Activated B cell treated with CpG ODN at 0.5 μM for 24 hours (primary cell): ENCODE data around the gene ARHGEF28. TPM values are rescaled to one million over a fixed set of nuclear protein-coding genes. Genes with fewer than 3 reads are reported as not detected.

Experiments used
- ATAC-seq: fragments of 200-7000 bp; cut with Tn5 transposase; one replicate; pipeline ENCODE4 v1.10.0; 2021; ENCODE audit warnings: low read depth, mild to moderate bottlenecking, moderate library complexity
- CTCF ChIA-PET: fragments of 350-600 bp; sonication (Branson Sonifier 250); formaldehyde crosslinking; loops from one replicate; lab custom pipeline; 2021; ENCODE audit warnings: antibody characterized with exemption; lab: Charles Lee
- POLR2A ChIA-PET: fragments of 350-600 bp; sonication (Branson Sonifier 250); formaldehyde crosslinking; loops from one replicate; lab custom pipeline; 2021; ENCODE audit warnings: antibody characterized with exemption; lab: Charles Lee
- DNase-seq: peaks from one replicate; pipeline ENCODE4 v3.0.0; 2022
- H3K27ac Mint-ChIP-seq: one replicate; pipeline ENCODE4 v1.8.0; 2020; ENCODE audit warnings: mixed read lengths
- H3K27me3 Mint-ChIP-seq: one replicate; pipeline ENCODE4 v1.8.0; 2021; ENCODE audit warnings: mixed read lengths
- H3K36me3 Mint-ChIP-seq: one replicate; pipeline ENCODE4 v1.8.0; 2021; ENCODE audit warnings: low read depth, mixed read lengths
- H3K4me1 Mint-ChIP-seq: one replicate; pipeline ENCODE4 v1.8.0; 2021; ENCODE audit warnings: mixed read lengths
- H3K4me3 Mint-ChIP-seq: one replicate; pipeline ENCODE4 v1.8.0; 2020; ENCODE audit warnings: mild to moderate bottlenecking, mixed read lengths
- H3K9me3 Mint-ChIP-seq: one replicate; pipeline ENCODE4 v1.8.0; 2020; ENCODE audit warnings: mixed read lengths
- intact Hi-C: fragments of 100-400 bp; cut with micrococcal nuclease; formaldehyde crosslinking; loops from one replicate; pipeline ENCODE4 v1.15.1; 2024
- total RNA-seq: library from RNA; stranded (reverse); gene quantifications from 2 replicates; pipeline ENCODE4 v1.2.3, GENCODE V29; 2022
- TF ChIP-seq, protein P1 (sequence below): fragments of 200-600 bp; IDR thresholded peaks from one replicate; pipeline ENCODE4 v1.8.0; 2022; ENCODE audit warnings: antibody characterized with exemption, mild to moderate bottlenecking

The ARHGEF28 gene
- total RNA-seq, 1 donor from 2014 or later, result not detected

GRCh38 chr5:73605223-73606087 lies 20.5 kb upstream of the ARHGEF28 start:
- no peaks in the 10 kb centered on the region for H3K36me3 Mint-ChIP-seq
- ChIA-PET CTCF (no interaction called here), POLR2A (no interaction called here)
- no peak overlapping the region for H3K27ac Mint-ChIP-seq
- DNase-seq (no peak), ATAC-seq (no peak)
- H3K4me1 Mint-ChIP-seq, result no peaks in the 10 kb centered on the region
- TF ChIP-seq, protein P1, sequence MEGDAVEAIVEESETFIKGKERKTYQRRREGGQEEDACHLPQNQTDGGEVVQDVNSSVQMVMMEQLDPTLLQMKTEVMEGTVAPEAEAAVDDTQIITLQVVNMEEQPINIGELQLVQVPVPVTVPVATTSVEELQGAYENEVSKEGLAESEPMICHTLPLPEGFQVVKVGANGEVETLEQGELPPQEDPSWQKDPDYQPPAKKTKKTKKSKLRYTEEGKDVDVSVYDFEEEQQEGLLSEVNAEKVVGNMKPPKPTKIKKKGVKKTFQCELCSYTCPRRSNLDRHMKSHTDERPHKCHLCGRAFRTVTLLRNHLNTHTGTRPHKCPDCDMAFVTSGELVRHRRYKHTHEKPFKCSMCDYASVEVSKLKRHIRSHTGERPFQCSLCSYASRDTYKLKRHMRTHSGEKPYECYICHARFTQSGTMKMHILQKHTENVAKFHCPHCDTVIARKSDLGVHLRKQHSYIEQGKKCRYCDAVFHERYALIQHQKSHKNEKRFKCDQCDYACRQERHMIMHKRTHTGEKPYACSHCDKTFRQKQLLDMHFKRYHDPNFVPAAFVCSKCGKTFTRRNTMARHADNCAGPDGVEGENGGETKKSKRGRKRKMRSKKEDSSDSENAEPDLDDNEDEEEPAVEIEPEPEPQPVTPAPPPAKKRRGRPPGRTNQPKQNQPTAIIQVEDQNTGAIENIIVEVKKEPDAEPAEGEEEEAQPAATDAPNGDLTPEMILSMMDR, result no peak
- H3K4me3 Mint-ChIP-seq, result no peak overlapping the region
- H3K9me3 Mint-ChIP-seq, result peaks cover 6% of the 10 kb centered on the region
- intact Hi-C loops, result no loop called here
- H3K27me3 Mint-ChIP-seq, result peaks cover 11% of the 10 kb centered on the region

- Mint-ChIP-seq H3K4me3 (no peak overlapping the region), H3K27me3 (peaks cover 15% of the 10 kb centered on the region), H3K27ac (no peak overlapping the region), H3K36me3 (no peaks in the 10 kb centered on the region), H3K9me3 (peaks cover 6% of the 10 kb centered on the region), H3K4me1 (no peaks in the 10 kb centered on the region)
- DNase-seq (no peak), ATAC-seq (no peak)
- POLR2A ChIA-PET, result no interaction called here
- CTCF ChIA-PET, result no interaction called here
- intact Hi-C loops, result no loop called here
- TF ChIP-seq, protein P1, result no peak
Measured at GRCh38 chr5:73606206-73606753, 19.7 kb upstream of the ARHGEF28 start.

DNA sequence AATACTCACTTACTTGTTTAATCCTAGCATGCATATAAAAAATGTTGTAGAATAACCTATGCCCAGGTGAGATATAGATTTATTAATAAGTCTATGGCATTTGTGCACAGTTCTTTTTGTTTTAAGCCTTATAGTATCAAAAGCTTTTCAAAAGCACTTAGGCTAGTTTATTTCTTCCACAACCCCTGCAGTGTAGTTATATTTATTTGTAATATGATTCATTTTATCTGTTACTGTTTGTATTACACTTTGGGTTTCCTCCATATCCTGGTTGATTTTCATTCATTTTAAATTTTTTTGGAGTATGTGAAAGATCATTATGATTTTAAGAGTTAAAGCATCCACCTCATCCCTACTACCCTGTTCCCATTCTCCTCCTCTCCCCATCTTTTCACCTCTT lies 18.8 kb upstream of the ARHGEF28 start:
- POLR2A ChIA-PET, result no interaction called here
- no peaks in the 10 kb centered on the region for H3K4me1 Mint-ChIP-seq
- CTCF ChIA-PET, result no interaction called here

DNA sequence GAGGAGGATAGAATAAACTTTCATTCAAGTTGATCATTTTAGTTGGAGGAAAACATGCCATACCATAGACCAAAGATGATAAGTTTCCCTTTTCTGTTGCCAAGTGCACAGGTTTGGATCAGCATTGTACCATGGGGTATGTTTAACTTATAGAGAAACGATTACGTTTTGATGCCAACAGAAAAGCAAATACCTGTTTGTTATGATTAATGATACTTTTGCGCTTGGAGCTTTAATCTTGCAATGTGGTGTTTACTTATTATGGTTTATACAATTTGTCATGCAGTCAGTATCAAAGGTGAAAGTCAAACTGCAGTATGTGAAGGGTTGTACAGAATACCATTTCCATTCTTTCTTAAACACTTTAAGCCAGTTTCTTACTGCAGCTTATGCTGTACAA lies 13.2 kb upstream of the ARHGEF28 start:
- Mint-ChIP-seq H3K27me3 (peaks cover 33% of the 10 kb centered on the region), H3K36me3 (no peaks in the 10 kb centered on the region), H3K4me1 (no peaks in the 10 kb centered on the region), H3K4me3 (no peak overlapping the region), H3K9me3 (no peaks in the 10 kb centered on the region), H3K27ac (no peak overlapping the region)
- intact Hi-C loops, result no loop called here
- TF ChIP-seq, protein P1, result no peak
- CTCF ChIA-PET, result interaction anchor here (1.4 kb wide), 1 partner anchor 21 kb away, joined by 3 read pairs; no protein-coding TSS in a partner anchor
- ATAC-seq (no peak), DNase-seq (no peak)
- POLR2A ChIA-PET, result no interaction called here

More for the DNA sequence above, 18.8 kb upstream of the ARHGEF28 start:
- ATAC-seq (no peak), DNase-seq (no peak)
- Mint-ChIP-seq H3K36me3 (no peaks in the 10 kb centered on the region), H3K4me3 (no peak overlapping the region), H3K9me3 (peaks cover 3% of the 10 kb centered on the region), H3K27me3 (peaks cover 21% of the 10 kb centered on the region), H3K27ac (no peak overlapping the region)
- TF ChIP-seq, protein P1, result no peak
- intact Hi-C loops, result no loop called here

DNA sequence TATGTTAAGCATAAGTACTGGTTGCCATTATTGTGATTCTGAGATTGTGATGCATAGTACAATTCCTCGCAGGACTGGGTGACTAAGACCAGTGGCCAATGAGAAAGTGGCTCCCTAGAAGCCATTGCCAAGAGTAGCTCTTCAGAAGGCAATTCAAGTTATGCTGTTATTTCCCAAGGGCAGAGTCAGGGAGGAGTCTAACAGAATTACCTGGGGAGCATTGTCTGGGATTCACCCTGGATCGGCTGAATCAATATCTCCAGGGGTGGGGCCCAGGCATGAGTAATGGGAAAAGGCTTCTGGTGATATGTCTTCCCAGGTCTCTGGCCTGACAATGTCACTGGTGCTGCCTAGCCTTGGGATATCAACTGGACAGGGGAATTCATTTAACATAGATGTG lies 10.9 kb upstream of the ARHGEF28 start:
- ATAC-seq, result no peak
- no peaks in the 10 kb centered on the region for H3K9me3 Mint-ChIP-seq
- intact Hi-C loops, result no loop called here
- CTCF ChIA-PET, result no interaction called here
- no peak for DNase-seq
- POLR2A ChIA-PET, result no interaction called here
- peaks cover 33% of the 10 kb centered on the region for H3K27me3 Mint-ChIP-seq
- no peaks in the 10 kb centered on the region for H3K4me1 Mint-ChIP-seq
- no peak overlapping the region for H3K4me3 Mint-ChIP-seq
- no peak overlapping the region for H3K27ac Mint-ChIP-seq
- TF ChIP-seq, protein P1, result no peak
- H3K36me3 Mint-ChIP-seq, result no peaks in the 10 kb centered on the region
